ENCODE data around the gene TAX1BP3.
"Not testable (repeated sequence)": the region's sequence is repeated elsewhere in the genome, so short reads cannot be mapped to it uniquely, and the experiment has no call there.

Gene TAX1BP3, protein sequence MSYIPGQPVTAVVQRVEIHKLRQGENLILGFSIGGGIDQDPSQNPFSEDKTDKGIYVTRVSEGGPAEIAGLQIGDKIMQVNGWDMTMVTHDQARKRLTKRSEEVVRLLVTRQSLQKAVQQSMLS

GRCh38 chr17:3668279-3669084, at the start of gene TAX1BP3, which contains the start of gene EMC6:
Gene TAX1BP3, minus strand, starts transcription at chr17:3668578. Its CDS starts 52 bp downstream, at chr17:3668526.
Gene EMC6, plus strand, starts transcription at chr17:3668812. Its CDS starts 335 bp downstream, at chr17:3669147.
- peak; percentile 96 for DNase-seq

DNA sequence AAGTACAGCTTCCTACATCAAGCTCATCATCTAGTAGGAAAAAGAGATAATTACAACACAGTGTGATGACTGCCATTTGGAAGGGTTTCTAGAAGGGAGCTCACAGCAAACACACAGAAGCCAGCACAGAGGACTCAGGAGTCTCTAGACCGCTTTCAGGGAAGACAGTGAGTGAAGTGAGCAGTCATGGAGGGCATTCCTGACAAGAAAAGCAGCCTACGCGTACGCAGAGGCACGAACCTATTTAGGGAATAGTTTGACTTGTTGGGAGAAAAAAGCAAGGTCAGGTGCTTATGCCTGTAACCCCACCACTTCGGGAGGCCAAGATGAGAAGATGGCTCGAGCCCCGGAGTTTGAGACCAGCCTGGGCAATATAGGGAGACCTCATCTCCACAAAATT, 46.9 kb upstream of the TAX1BP3 start:
- no peak for DNase-seq

DNA sequence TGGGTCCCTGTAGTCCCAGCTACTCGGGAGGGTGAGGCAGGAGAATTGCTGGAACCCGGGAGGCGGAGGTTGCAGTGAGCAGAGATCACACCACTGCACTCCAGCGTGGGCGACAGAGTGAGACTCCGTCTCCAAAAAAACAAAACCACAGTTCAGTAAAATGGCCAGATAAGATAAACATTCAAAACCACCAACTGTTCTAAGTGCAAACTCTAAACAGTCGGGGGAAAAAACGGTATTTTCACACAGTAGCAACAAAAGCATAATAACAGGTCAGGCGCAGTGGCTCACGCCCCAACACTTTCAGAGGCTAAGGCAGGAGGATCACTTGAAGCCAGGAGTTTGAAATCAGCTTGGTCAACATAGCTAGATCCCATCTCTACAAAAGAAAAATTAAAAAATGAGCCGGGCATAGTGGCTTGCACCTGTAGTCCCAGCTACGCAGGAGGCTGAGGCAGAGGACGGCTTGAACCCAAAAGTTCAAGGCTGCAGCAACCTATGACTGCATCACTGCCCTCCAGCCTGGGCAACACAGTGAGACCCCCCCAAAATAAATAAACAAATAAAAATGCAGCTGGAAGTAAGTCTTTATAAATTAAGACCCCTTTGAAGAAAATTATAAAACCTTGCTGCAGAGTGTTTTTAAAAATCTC, 44.6 kb upstream of the TAX1BP3 start:
- peak; percentile 37 for DNase-seq

GRCh38 chr17:3710951-3711383, 42.6 kb upstream of the TAX1BP3 start:
- peak; percentile 96 for DNase-seq

GRCh38 chr17:3708366-3708765, 40.0 kb upstream of the TAX1BP3 start:
- DNase-seq: no peak

GRCh38 chr17:3705718-3705984, 37.3 kb upstream of the TAX1BP3 start:
- DNase-seq: not testable (repeated sequence)

- no peak for DNase-seq
Observed at GRCh38 chr17:3704931-3705717, 36.7 kb upstream of the TAX1BP3 start.

- not testable (repeated sequence) for DNase-seq
Observed at GRCh38 chr17:3702041-3702539, 33.7 kb upstream of the TAX1BP3 start.

- DNase-seq: no peak
Observed at GRCh38 chr17:3699951-3700350, 31.6 kb upstream of the TAX1BP3 start.

DNA sequence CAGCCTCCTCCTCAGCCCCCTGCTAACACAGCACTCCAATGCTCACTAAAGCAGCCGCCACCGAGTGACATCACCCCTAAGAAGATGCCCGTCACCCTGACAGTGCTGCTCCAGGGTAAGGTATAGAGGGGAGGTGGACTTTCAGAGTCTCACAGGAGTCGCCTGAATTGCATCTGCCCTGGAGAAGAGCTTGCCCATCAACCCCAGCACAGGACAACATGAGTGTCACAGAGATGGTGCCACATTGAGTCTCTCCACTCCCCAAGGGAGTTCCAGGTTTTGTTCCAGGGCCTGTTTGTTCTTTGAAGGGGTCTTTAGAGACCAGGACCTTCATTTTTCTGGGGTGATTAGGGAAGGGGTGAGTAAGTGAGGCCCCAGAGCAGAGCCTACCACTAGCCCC, 29.8 kb upstream of the TAX1BP3 start:
- DNase-seq: no peak

- no peak for DNase-seq
Observed at GRCh38 chr17:3697103-3697476, 28.7 kb upstream of the TAX1BP3 start.

DNA sequence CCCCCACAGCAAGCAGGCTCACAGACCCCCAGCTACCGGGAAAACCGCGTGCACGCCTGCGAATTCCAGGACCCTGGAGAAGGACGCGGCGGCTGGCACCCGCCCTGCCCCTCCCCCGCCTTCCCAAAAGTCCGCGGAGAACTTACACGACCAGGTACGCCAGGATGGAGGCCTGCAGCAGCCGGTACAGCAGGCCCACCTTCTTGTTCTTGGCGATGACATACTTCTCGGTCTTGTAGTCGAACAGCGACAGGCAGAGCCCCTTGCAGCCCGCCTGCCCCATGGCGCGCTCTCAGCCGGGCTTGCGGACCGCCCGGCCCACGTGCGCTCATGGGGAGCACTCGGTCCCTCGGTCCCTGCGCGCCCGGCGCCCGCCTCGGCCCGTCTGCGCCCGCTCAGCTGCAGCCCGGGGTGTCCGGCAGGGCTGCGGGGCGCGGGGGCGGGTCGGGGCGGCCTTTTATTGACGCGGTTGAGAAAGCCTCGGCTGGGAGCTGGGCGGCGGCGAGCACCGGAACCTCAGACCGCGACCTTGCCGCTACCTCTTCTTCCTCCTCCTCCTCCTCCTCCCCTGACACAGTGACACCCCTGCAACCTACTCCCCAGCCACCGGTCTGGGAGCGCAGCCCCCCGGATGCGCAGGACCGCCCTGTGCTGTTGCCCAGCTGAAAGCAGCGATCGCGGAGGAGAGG, 27.5 kb upstream of the TAX1BP3 start, which contains the start of gene P2RX5:
TSS of gene P2RX5 (minus strand) at position 433 of the 689 bp plus-strand sequence. CDS start at position 283, 150 bp downstream.
- DNase-seq: peak; percentile 35

GRCh38 chr17:3695129-3695722, 26.8 kb upstream of the TAX1BP3 start:
- DNase-seq: no peak

DNA sequence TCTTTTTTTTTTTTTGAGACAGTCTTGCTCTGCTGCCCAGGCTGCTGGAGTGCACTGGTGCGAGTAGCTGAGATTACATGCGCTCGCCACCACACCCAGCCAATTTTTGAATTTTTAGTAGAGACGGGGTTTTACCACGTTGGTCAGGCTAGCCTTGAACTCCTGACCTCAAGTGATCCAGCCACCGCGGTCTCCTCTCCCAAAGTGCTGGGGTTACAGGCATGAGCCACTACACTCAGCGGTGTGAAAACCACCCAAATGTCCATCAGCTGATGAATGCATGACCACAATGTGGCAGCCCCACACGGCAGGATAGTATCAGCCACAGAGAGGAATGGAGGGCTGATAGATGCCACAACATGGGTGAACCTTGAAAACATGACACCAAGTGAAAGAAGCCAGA, 25.5 kb upstream of the TAX1BP3 start:
- DNase-seq: peak; percentile 55

DNA sequence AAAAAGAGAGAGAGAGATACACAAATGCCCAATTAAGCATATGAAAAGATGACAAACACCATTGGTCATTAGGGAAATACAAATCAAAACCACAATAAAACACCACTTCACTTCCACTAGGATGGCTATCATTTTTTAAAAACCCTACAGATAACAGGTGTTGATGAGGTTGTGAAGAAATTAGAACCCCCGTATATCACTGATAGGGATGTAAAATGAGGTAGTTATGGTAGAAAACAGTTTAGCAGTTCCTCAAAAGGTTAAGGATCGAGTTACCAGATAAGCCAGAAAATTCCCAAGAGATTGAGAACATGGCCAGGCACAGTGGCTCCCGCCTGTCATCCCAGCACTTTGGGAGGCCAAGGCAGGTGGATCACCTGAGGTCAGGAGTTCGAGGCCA, 24.8 kb upstream of the TAX1BP3 start:
- no peak for DNase-seq

- no peak for DNase-seq
Observed at GRCh38 chr17:3692346-3692745, 24.0 kb upstream of the TAX1BP3 start.

GRCh38 chr17:3691617-3692067, 23.3 kb upstream of the TAX1BP3 start:
- DNase-seq: no peak

- DNase-seq: no peak
Observed at GRCh38 chr17:3690094-3690715, 21.8 kb upstream of the TAX1BP3 start.

GRCh38 chr17:3689262-3690093, 21.1 kb upstream of the TAX1BP3 start:
- DNase-seq: no peak

DNA sequence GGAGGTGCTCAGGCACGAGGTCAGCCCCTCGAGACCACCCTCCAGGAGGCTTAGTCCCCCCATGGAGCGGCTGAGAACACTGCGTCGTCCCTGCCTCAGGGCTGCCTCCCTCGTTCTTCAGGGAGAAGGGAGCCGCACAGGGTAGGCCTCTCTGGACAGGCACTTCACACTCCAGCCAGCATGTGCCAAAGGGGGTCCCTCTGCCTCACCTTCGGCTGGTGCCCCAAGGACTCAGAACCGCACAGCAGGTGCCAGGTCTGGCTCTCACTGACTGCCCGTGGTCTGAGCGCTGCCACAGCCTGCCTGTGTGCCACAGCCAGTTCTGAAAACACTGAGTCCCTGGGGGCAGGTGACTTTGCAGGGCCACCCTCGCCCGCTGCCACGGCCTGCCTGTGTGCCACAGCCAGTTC, 20.5 kb upstream of the TAX1BP3 start:
- no peak for DNase-seq
